PFSK-1 (cell line): ENCODE measurements around the gene CTSZ.

Experiments
- POLR2AphosphoS5 ChIP-seq: IDR thresholded peaks from 2 replicates; pipeline ENCODE4 v1.6.1; 2012; ENCODE audit warnings: low read depth, mild to moderate bottlenecking, control low read depth, low read length, moderate library complexity
- SIN3A ChIP-seq: IDR thresholded peaks from 2 replicates; pipeline ENCODE4 v1.6.1; 2012; ENCODE audit warnings: mild to moderate bottlenecking, low read length, moderate library complexity, borderline replicate concordance; ENCODE audit not compliant: insufficient read depth
- TF ChIP-seq, protein P1 (sequence below), 2 experiments: IDR thresholded peaks; 2 replicates each; pipeline versions ENCODE4 v1.6.1 to v1.8.0; 2011 to 2012; ENCODE audit warnings: low read depth in 2 of 2, low read length in 2 of 2, control low read depth in 1 of 2, inconsistent platforms in 1 of 2, mild to moderate bottlenecking in 1 of 2, moderate library complexity in 1 of 2; ENCODE audit not compliant: insufficient read depth in 1 of 2

GRCh38 chr20:58993332-58994248 is 13.5 kb downstream of the CTSZ start:
- TF ChIP-seq POLR2AphosphoS5 = no peak
- TF ChIP-seq, protein P1, sequence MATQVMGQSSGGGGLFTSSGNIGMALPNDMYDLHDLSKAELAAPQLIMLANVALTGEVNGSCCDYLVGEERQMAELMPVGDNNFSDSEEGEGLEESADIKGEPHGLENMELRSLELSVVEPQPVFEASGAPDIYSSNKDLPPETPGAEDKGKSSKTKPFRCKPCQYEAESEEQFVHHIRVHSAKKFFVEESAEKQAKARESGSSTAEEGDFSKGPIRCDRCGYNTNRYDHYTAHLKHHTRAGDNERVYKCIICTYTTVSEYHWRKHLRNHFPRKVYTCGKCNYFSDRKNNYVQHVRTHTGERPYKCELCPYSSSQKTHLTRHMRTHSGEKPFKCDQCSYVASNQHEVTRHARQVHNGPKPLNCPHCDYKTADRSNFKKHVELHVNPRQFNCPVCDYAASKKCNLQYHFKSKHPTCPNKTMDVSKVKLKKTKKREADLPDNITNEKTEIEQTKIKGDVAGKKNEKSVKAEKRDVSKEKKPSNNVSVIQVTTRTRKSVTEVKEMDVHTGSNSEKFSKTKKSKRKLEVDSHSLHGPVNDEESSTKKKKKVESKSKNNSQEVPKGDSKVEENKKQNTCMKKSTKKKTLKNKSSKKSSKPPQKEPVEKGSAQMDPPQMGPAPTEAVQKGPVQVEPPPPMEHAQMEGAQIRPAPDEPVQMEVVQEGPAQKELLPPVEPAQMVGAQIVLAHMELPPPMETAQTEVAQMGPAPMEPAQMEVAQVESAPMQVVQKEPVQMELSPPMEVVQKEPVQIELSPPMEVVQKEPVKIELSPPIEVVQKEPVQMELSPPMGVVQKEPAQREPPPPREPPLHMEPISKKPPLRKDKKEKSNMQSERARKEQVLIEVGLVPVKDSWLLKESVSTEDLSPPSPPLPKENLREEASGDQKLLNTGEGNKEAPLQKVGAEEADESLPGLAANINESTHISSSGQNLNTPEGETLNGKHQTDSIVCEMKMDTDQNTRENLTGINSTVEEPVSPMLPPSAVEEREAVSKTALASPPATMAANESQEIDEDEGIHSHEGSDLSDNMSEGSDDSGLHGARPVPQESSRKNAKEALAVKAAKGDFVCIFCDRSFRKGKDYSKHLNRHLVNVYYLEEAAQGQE (IDR thresholded peaks at IDR 0.05; ENCODE audit: insufficient read depth in 1 of 2, low read depth in 2 of 2, low read length in 2 of 2) = no peak
- TF ChIP-seq SIN3A = no peak
